ENCODE data around the gene PHF21A.

The PHF21A gene

DNA sequence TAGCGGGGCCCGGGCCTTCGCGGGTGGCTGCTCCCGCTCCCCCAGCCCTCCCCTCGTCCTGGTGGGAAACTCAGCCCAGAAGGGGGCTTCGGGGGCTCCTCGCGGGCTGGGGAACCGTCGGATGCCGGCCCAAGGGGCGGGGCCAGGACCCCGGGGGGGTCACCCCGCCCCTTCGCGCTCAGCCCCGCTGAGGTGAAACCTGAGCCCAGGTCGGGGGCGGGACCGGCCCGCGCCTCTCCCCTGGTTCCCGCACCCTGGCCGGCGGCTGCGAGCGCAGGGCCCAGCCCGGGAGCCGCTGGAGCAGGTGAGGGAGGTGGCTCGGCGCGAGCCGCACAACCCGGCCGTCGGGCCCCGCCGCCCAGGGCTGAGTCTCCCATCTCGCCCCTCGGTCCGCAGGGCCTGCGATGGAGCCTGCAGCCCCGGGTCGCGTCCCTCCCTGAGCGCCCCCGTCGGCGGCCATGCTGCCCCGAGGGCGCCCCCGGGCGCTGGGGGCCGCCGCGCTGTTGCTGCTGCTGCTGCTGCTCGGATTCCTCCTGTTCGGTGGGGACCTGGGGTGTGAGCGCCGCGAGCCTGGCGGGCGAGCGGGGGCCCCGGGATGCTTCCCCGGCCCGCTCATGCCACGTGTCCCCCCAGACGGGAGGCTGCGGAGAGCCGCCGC is 198.7 kb downstream of the PHF21A start, which contains the start of gene LARGE2:
TSS of gene LARGE2 (plus strand) at position 232 of the 658 bp plus-strand sequence. CDS start at position 459, 227 bp downstream.
- Histone ChIP-seq H3K4me3 (ENCODE audit: low read depth, low read length) (no peak within 1 kb of the TSS; the same call in 1 of the 2 replicates), H3K4me1 (ENCODE audit: control insufficient read depth, insufficient read depth, low read length, unreplicated experiment) (no peaks in the 10 kb centered on the region), H3K27me3 (ENCODE audit: insufficient read depth, low read length) (peaks cover 34% of the 10 kb centered on the region), H3K36me3 (ENCODE audit: insufficient read depth, low read length) (no peaks in the 10 kb centered on the region), H3K27ac (ENCODE audit: low read depth, low read length) (no peak within 1 kb of the TSS), H2AFZ (ENCODE audit: low read length, unreplicated experiment) (peak within 1 kb of the TSS; percentile 39), H3K79me2 (ENCODE audit: control insufficient read depth, insufficient read depth, low read length, unreplicated experiment) (no peaks in the 10 kb centered on the region)

DNA sequence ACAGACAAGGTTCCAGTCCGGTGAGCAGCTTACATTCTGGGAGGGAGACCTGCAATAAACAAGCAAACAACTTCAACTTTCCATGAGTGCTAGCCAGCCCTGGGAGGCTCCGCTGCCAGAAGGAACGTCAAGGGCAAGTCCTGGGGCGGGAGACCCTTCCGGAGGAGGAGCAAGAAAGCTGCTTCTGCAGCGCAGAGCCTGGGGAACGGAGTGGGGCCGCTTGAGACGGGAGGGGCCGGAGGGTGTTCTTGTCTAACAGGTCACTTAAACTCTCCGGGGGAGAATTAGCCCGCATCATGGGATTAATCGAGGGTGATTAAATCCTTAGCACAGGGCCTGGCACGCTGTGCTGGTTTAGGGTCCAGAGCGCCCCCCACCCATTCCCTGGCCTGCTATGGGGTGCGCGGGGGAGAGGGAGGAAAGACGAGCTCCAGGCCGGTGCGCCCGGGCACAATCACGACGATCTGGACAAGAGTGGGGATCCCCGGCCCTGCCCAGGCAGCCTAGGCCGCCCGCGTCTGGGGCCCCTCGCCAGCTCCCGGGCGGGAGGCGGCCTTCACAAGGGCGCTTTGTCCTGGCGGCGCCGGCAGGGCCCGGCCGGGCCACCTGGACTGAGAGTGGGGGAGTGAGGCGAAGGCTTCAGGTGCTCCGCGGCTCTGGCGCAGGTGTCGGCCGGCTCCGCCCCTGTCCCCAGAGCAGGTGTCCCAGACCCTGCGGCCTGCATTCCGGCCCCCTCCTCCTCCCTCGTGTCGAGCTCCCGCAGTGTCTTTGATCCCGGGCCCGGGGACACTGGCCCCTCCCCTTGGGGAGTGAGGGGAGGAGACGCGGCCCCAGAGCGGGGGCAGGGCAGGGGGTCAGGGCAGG is 199.5 kb downstream of the PHF21A start:
- Histone ChIP-seq H3K4me1 (ENCODE audit: control insufficient read depth, insufficient read depth, low read length, unreplicated experiment) (no peaks in the 10 kb centered on the region), H3K4me3 (ENCODE audit: low read depth, low read length) (no peak overlapping the region), H3K36me3 (ENCODE audit: insufficient read depth, low read length) (no peaks in the 10 kb centered on the region), H2AFZ (ENCODE audit: low read length, unreplicated experiment) (no peak overlapping the region), H3K27ac (ENCODE audit: low read depth, low read length) (no peak overlapping the region), H3K79me2 (ENCODE audit: control insufficient read depth, insufficient read depth, low read length, unreplicated experiment) (peaks cover 5% of the 10 kb centered on the region), H3K27me3 (ENCODE audit: insufficient read depth, low read length) (peaks cover 34% of the 10 kb centered on the region)

- no peaks in the 10 kb centered on the region for H3K36me3 ChIP-seq (ENCODE audit: insufficient read depth, low read length)
- no peak overlapping the region for H2AFZ ChIP-seq (ENCODE audit: low read length, unreplicated experiment)
- peaks cover 34% of the 10 kb centered on the region for H3K27me3 ChIP-seq (ENCODE audit: insufficient read depth, low read length)
- no peaks in the 10 kb centered on the region for H3K4me1 ChIP-seq (ENCODE audit: control insufficient read depth, insufficient read depth, low read length, unreplicated experiment)
- H3K4me3 ChIP-seq (ENCODE audit: low read depth, low read length): no peak overlapping the region
- H3K27ac ChIP-seq (ENCODE audit: low read depth, low read length): no peak overlapping the region
- H3K79me2 ChIP-seq (ENCODE audit: control insufficient read depth, insufficient read depth, low read length, unreplicated experiment): peaks cover 13% of the 10 kb centered on the region
Measured at GRCh38 chr11:45920531-45921477, 200.4 kb downstream of the PHF21A start.

DNA sequence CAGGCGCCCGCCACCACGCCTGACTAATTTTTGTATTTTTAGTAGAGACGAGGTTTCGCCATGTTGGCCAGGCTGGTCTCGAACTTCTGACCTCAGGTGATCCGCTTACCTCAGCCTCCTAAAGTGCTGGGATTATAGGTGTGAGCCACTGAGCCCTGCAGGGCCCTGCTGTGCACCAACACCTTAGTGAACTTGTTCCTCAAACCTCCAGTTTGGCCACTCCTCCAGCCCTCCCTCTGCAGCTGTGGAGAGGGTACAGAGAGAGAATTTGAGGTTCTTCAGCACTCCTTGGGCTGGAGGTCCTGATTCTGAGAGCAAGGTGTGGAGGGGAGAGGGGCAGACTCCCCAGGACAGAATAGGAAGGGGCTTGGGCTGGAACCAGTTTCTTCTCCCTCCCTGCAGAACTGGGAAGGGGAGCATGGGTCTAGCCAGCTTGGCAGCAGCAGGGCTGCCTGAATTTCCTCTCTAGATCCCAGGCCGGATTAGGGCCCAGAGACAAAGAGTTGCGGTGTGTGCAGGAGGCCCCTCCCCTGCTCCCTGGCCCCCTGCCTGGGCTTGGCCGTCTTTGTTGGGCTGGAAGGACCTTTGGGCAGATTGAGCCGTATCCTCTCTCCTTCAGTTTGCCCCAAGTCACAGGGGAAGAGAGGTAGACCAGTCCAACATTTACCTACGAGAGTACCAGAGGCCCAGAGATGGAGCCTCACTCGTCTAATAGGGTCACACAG is 201.3 kb downstream of the PHF21A start:
- Histone ChIP-seq H3K4me3 (ENCODE audit: low read depth, low read length) (no peak overlapping the region), H3K4me1 (ENCODE audit: control insufficient read depth, insufficient read depth, low read length, unreplicated experiment) (no peaks in the 10 kb centered on the region), H3K79me2 (ENCODE audit: control insufficient read depth, insufficient read depth, low read length, unreplicated experiment) (peaks cover 13% of the 10 kb centered on the region), H3K27ac (ENCODE audit: low read depth, low read length) (no peak overlapping the region), H3K36me3 (ENCODE audit: insufficient read depth, low read length) (no peaks in the 10 kb centered on the region), H2AFZ (ENCODE audit: low read length, unreplicated experiment) (no peak overlapping the region), H3K27me3 (ENCODE audit: insufficient read depth, low read length) (peaks cover 34% of the 10 kb centered on the region)

DNA sequence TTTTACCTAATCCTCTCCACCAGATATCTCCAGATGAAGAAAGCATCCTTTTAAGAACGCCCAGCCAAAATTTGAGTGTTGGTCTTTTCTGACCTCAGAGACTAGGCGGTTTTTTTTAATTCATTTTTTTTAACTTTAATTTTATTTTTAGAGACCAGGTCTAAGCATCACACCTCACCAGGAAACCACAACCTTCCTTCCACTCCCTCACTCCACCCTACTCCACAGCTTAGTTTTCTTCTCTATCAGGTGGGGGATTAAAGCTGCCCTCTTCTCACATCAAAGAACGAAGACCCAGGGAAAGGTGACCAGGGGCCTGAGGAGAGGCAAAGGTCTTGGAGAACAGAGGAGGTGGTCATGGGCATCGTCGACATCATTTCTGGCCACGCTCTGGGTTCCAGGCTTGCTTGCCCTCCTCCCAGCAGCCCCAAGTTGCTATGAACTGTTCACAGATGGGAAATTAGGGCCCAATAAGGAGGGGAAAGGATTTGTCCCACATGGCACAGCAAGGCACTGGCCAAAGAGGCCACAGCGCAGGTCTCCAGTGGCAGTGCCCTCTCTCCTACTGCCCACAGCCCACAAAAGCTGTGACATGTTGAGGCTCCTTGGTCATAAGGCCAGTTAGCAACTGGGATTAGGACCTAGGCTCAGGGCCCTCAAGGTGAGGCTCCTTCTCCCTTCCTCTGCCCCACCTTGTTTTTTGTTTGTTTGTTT is 202.1 kb downstream of the PHF21A start:
- no peaks in the 10 kb centered on the region for H3K4me1 ChIP-seq (ENCODE audit: control insufficient read depth, insufficient read depth, low read length, unreplicated experiment)
- no peak overlapping the region for H2AFZ ChIP-seq (ENCODE audit: low read length, unreplicated experiment)
- no peaks in the 10 kb centered on the region for H3K36me3 ChIP-seq (ENCODE audit: insufficient read depth, low read length)
- peak overlapping the region; percentile 82; the same call in 1 of the 2 replicates for H3K4me3 ChIP-seq (ENCODE audit: low read depth, low read length)
- peaks cover 30% of the 10 kb centered on the region for H3K27me3 ChIP-seq (ENCODE audit: insufficient read depth, low read length)
- peaks cover 13% of the 10 kb centered on the region for H3K79me2 ChIP-seq (ENCODE audit: control insufficient read depth, insufficient read depth, low read length, unreplicated experiment)
- no peak overlapping the region for H3K27ac ChIP-seq (ENCODE audit: low read depth, low read length)

DNA sequence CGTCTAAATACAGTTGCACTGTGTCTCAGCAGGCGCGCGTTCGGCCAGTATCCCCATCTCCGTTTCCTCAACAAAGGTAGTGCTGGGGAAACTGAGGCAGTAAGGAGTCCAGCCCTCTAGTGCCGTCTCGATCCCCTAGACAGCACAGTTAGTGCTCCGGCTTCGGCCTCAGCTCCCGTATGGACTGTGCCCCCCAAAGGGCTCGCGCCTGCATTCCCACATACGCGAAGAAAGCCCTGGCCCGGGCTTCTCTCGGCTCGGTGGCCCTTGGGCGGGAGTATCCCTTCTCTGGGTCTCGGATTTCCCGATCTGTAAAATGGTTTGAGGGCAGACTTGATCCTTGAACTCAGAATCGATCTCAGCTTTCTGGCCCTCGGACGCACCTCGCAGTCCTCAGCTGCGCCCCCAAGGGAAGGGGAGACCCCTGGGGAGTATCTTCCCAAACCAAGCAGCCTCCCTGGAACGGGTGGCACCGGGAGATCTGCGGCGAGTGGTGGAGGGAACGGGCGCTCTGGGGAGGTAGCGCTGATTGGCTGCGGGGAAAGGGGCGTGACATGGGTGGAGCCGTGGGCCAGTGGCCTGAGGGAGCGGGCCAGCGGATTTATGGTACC is 202.8 kb downstream of the PHF21A start:
- Histone ChIP-seq H3K27ac (ENCODE audit: low read depth, low read length) (peak overlapping the region; percentile 19; the same call in 1 of the 2 replicates), H2AFZ (ENCODE audit: low read length, unreplicated experiment) (peak overlapping the region; percentile 78), H3K36me3 (ENCODE audit: insufficient read depth, low read length) (no peaks in the 10 kb centered on the region), H3K27me3 (ENCODE audit: insufficient read depth, low read length) (peaks cover 26% of the 10 kb centered on the region), H3K4me1 (ENCODE audit: control insufficient read depth, insufficient read depth, low read length, unreplicated experiment) (no peaks in the 10 kb centered on the region), H3K79me2 (ENCODE audit: control insufficient read depth, insufficient read depth, low read length, unreplicated experiment) (peaks cover 13% of the 10 kb centered on the region), H3K4me3 (ENCODE audit: low read depth, low read length) (peak overlapping the region; percentile 82)

DNA sequence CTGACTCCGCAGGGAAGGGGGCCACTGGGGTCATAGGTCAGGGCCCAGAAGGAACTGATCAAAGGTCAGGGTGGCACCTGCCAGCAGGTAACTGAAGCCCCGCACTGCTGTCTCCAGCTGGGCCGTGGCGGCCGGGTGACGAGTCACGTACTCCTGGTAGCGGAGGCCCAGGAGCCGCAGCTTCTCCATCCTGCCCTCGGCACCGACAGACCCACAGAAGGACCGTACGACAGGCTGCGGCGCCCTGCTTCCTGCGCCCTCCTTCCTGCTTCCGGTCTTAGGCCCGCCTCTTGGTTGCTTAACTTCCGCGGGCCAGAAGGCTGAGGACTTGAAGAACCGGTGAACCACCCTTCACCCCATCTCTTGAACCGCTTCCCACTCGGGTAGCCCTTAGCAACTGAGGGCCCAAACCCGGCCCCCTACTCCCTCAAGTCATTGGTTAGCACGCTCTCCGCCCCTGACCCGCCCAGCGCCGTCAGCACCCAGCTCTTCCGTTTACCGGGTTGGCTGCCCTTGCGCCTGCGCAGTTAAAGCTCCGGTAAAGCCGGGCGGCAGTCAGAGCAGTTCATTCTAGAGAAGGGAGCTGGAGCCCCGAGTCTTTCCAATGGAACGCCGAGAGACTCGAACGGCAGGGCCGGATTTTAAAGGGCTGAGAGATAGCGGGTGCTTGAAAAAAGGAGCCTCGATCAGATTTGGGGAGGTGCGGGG is 203.5 kb downstream of the PHF21A start, which contains the start of gene PEX16:
TSS of gene PEX16 (minus strand) at position 255 of the 708 bp plus-strand sequence. CDS start at position 189, 66 bp downstream.
- Histone ChIP-seq H3K27ac (ENCODE audit: low read depth, low read length) (peak within 1 kb of the TSS; percentile 64), H3K27me3 (ENCODE audit: insufficient read depth, low read length) (peaks cover 19% of the 10 kb centered on the region), H2AFZ (ENCODE audit: low read length, unreplicated experiment) (peak within 1 kb of the TSS; percentile 78), H3K4me1 (ENCODE audit: control insufficient read depth, insufficient read depth, low read length, unreplicated experiment) (no peaks in the 10 kb centered on the region), H3K36me3 (ENCODE audit: insufficient read depth, low read length) (no peaks in the 10 kb centered on the region), H3K4me3 (ENCODE audit: low read depth, low read length) (peak within 1 kb of the TSS; percentile 82), H3K79me2 (ENCODE audit: control insufficient read depth, insufficient read depth, low read length, unreplicated experiment) (peaks cover 13% of the 10 kb centered on the region)

DNA sequence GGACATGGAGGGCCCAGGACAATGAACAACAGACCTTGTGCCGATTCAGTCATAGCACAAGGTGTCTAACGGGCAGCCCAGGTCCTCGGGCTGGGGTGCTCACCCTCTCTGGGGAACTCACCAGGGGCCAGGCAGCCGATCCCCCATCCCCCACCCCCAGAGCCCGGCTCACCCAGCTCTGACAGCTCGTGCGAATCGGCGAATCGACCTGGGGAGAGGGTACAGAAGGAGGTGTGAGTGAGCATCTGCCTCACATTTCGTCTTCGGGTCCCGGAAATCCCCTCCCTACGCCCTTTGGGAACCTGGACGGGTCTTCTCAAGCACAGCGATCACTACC is 204.0 kb downstream of the PHF21A start:
- peaks cover 13% of the 10 kb centered on the region for H3K79me2 ChIP-seq (ENCODE audit: control insufficient read depth, insufficient read depth, low read length, unreplicated experiment)
- H3K36me3 ChIP-seq (ENCODE audit: insufficient read depth, low read length): no peaks in the 10 kb centered on the region
- peaks cover 14% of the 10 kb centered on the region for H3K27me3 ChIP-seq (ENCODE audit: insufficient read depth, low read length)
- no peaks in the 10 kb centered on the region for H3K4me1 ChIP-seq (ENCODE audit: control insufficient read depth, insufficient read depth, low read length, unreplicated experiment)
- peak overlapping the region; percentile 64 for H3K27ac ChIP-seq (ENCODE audit: low read depth, low read length)
- peak overlapping the region; percentile 82 for H3K4me3 ChIP-seq (ENCODE audit: low read depth, low read length)
- peak overlapping the region; percentile 18 for H2AFZ ChIP-seq (ENCODE audit: low read length, unreplicated experiment)

- no peaks in the 10 kb centered on the region for H3K36me3 ChIP-seq (ENCODE audit: insufficient read depth, low read length)
- no peak overlapping the region for H2AFZ ChIP-seq (ENCODE audit: low read length, unreplicated experiment)
- no peaks in the 10 kb centered on the region for H3K27me3 ChIP-seq (ENCODE audit: insufficient read depth, low read length)
- no peaks in the 10 kb centered on the region for H3K4me1 ChIP-seq (ENCODE audit: control insufficient read depth, insufficient read depth, low read length, unreplicated experiment)
- H3K27ac ChIP-seq (ENCODE audit: low read depth, low read length): no peak overlapping the region
- H3K79me2 ChIP-seq (ENCODE audit: control insufficient read depth, insufficient read depth, low read length, unreplicated experiment): peaks cover 13% of the 10 kb centered on the region
- no peak overlapping the region for H3K4me3 ChIP-seq (ENCODE audit: low read depth, low read length)
Measured at GRCh38 chr11:45915446-45915845, 205.8 kb downstream of the PHF21A start.

Measured in ACC112 (cell line).